HG03108 (cell line): Measurements from ENCODE around the gene CRAMP1.

Experiments
- ATAC-seq: cut with Tn5 transposase; IDR thresholded peaks from one replicate; pipeline ENCODE4 v1.9.1; 2021; ENCODE audit warnings: moderate library complexity; ENCODE audit not compliant: unreplicated experiment

Gene CRAMP1

DNA sequence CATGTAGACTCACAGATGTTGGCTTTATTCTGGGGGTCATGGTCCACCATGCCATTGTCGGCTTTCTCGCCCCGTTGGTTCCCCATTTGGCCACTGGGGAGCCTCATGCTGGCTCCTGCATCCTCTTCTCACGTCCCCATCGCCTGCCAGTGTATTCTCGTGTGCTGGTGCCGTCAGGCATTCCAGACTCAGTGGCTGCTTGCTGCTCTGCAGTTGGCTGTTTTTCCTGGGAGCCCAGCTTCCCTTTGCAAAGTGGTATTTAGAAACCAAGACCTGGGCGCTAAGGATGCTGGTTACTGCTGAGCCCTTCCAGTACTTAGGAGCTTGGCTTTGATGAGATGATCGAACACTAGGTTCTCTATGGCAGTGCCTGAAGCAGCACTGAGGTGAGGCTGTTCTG lies 19.1 kb downstream of the CRAMP1 start:
- no peak for ATAC-seq

DNA sequence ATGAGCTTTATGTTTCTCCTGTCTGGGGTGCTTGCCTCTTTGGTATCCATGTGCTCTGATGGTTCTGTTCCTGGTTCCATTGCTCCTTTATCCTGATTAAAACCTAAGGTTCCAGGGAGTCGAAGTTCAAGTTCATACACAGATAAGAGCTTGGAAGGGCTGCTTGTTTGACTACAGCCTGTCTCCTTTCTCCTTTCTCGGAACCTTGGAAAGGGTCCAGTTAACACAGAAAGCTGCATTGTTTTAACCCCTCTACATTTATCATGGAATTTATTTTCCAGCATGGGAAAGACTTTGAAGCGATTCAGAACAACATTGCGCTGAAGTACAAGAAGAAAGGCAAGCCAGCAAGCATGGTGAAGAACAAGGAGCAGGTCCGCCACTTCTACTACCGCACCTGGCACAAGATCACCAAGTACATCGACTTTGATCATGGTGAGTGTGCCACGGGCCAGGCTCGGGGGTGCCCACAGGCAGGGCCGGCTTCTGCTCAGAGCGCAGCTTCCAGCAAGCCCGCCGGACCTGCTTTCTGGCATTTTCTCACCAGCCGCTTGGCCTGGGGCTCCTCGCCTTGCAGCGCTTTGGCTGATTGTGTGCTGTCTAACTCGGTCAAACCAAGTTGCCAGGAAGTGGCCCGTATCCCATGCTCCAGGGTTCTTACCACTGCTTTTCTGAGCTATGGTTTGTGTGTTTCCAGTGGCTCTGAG lies 19.9 kb downstream of the CRAMP1 start:
- ATAC-seq, result no peak

DNA sequence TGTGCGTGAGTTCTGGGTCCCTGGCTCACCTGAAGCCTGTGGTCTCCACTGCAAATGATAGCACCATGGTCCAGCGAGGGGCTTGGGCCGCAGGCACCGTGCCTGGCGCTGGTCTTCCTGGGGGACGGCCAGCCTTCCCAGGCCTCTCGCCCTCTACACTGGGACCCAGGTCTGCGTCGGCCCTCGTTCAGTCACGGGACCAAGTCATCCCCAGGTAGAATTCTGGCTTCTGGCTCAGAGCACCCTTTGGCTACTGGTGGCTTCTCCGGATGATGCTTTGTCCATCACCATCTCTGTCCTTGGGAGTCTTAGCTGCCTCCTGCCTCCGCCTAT lies 20.4 kb downstream of the CRAMP1 start:
- ATAC-seq, result no peak

- ATAC-seq, result no peak
These were observed 21.1 kb downstream of the CRAMP1 start for GRCh38 chr16:1633310-1633709.

DNA sequence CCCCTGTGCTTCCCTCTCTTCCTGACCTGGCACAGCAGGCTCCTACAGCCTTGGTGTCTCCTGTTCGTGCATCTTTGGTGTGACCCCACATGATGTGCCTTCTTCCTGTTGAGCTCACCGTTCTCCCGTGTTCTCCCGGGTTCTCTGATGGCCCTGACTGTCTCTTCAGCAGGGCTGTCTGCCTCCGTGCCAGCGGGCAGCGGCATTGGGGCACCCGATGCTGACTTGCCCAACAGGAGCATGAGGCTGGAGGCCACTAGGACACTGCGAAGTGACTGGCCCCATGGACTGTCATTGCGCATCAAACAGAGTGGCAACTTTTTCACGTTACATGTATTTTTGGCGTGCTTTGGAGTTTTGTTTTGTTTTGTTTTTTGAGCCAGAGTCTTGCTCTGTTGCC lies 22.4 kb downstream of the CRAMP1 start:
- no peak for ATAC-seq

GRCh38 chr16:1635070-1635469 lies 22.9 kb downstream of the CRAMP1 start:
- ATAC-seq, result no peak

GRCh38 chr16:1637526-1637925 lies 25.4 kb downstream of the CRAMP1 start:
- ATAC-seq, result no peak

DNA sequence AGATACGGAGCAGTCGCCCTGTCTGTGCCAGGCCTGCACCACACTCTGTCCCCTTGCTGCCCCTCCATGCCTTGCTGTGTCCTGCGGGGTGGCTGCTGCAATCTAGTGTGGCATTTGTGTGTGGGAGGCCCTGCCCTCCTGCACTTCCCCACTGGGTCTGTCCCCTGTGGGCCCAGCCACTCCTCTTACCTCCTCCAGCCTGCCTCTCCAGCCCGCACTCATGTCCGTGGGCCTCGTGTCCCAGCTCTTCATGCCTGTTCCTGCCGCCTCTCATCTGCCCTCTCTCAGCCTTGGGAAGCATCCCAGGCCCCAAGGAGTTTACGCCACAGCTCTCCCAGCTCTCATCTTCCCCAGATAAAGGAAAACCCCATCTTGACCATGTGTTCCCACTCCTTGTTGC lies 26.6 kb downstream of the CRAMP1 start:
- no peak for ATAC-seq

DNA sequence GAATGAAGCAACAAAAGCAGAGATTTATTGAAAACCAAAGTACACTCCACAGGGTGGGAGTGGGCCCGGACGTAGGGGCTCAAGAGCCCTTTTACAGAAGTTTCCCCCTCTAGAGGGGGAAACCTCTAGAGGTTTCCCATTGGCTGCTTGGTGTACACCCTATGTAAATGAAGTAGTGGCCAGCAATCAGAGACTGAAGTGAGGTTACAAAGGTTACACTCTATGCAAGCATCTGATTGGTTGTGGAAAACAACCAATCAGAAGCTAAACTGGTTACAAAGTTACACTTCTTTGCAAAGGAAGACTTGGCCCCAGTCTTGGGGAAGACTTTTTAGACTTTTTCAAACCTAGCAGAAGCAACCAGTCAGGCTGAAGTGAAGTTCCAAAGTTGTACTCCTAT lies 27.1 kb downstream of the CRAMP1 start:
- no peak for ATAC-seq

- no peak for ATAC-seq
These were observed 27.7 kb downstream of the CRAMP1 start for GRCh38 chr16:1639860-1640259.

GRCh38 chr16:1640261-1640941 lies 28.2 kb downstream of the CRAMP1 start:
- ATAC-seq, result no peak

GRCh38 chr16:1641261-1641660 lies 29.1 kb downstream of the CRAMP1 start:
- ATAC-seq, result no peak

DNA sequence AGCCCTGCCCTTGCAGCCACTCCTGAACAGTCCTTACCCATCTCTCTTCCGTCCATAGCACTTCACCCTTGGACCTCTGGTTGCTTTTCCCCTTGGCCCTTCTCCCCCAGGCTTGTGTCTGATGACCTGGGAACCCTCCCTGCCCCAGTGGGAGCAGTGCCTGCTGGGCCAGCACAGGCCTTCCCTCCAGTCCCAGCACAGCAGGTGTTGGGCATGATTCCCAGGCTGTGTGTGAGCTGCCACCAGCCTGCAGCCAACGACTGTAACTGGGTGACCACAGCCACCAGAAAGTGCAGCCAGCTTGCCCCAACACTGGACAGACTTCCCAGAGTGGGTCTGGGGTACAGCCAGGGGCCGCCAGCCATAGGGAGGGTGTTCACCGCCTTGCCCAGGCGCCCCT lies 30.0 kb downstream of the CRAMP1 start:
- no peak for ATAC-seq

- no peak for ATAC-seq
These were observed 30.6 kb downstream of the CRAMP1 start for GRCh38 chr16:1642753-1643152.

DNA sequence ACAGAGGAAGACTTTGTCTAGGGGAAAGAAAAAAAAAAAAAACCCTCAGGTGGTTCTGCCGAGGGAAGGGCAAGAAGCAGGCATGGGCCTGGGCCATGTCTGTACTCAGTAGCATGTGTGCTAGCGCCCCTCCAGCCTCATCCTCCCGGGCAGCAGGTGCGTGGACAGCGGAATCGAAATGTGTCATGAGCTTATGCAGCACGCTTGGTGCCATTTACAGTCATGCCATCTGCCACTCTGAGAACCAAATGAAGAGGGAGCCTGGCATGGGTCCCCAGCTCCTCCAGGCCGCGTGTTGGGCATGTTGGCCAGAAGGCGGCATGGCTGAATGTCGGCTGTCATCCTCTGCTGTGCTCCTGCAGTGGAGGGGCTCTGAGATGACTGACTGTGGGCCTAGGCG lies 31.4 kb downstream of the CRAMP1 start:
- ATAC-seq, result no peak

GRCh38 chr16:1645914-1646525 lies 33.9 kb downstream of the CRAMP1 start:
- ATAC-seq, result no peak

- ATAC-seq, result no peak
These were observed 35.7 kb downstream of the CRAMP1 start for GRCh38 chr16:1647856-1648255.

DNA sequence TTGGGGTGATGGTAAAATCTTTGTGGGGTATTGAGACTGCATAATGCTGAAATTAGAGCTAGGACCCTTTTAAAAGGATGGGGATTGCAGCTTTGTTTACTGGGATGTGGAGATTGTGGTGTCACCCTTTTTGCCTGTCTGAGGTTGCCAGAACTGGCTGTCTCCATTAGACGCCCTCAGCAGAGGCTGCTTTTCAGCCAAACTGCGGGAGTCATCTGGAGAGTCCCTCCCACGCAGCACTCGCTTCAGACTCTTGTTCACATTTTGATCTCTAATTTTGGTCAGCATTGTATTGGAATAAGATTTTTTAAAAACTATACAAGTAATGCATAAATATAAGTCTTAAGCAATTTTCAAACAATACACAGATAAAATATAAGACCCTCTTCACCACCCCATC lies 38.0 kb downstream of the CRAMP1 start:
- no peak for ATAC-seq

DNA sequence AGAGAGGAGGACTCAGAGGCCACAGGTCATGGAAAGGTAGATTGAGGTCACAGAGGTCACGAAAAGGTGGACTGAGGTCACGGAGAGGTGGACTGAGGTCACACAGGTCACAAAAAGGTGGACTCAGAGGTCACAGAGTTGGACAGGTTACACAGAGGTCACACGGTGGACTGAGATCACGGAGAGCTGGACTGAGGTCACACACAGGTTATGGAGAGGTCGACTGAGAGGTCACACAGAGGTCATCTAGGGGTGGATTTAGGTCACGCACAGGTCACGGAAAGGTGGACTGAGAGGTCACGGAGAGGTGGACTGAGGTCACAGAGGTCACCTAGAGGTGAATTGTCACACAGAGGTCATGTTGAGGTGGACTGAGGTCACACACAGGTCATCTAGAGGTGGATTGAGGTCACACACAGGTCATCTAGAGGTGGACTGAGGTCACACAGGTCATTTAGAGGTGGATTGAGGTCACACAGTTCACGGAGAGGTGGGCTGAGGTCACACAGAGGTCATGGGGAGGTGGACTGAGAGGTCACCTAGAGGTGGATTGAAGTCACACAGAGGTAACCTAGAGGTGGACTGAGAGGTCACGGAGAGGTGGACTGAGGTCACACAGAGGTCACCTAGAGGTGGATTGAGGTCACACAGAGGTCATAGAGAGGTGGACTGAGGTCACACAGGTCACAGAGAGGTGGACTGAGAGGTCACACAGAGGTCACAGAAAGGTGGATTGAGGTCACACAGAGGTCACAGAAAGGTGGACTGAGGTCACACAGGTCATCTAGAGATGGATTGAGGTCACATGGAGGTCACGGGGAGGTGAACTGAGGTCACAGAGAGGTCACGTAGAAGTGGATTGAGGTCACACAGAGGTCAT lies 39.2 kb downstream of the CRAMP1 start:
- no peak for ATAC-seq

GRCh38 chr16:1651974-1652312 lies 39.8 kb downstream of the CRAMP1 start:
- ATAC-seq, result no peak

DNA sequence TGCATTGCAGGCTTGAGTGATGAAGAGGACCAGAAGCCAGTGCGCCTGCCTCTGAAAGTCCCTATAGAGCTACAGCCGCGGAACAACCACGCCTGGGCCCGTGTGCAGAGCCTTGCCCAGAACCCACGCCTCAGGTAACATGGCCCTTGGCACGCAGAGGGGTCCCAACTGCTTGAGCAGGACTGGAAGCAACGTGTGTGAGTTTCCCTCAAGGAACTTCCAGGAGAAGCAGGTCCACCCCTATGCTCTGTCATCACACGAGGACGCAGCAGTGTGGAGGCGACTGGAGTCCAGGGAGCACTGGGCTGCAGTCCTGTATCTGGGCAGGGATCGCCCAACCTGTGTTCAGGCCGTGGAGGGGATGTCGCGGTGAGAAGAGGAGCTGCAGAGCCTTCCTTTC lies 40.9 kb downstream of the CRAMP1 start:
- ATAC-seq, result no peak
